Fibroblast of the aortic adventitia (primary cell): ENCODE results near the gene ZNF133. TPM values are rescaled to one million over a fixed set of nuclear protein-coding genes. Genes with fewer than 3 reads are reported as not detected.
"Not testable (repeated sequence)": the region's sequence is repeated elsewhere in the genome, so short reads cannot be mapped to it uniquely, and the experiment has no call there.

Source experiments
- DNase-seq: peaks from one replicate; pipeline ENCODE4 v3.0.0-alpha.2; 2010; ENCODE audit warnings: low read depth
- H3K4me3 ChIP-seq: 2 replicates; pipeline ENCODE4 v1.5.1; 2011; ENCODE audit warnings: low read depth, mild to moderate bottlenecking, control low read depth, low read length, moderate library complexity
- total RNA-seq: library from RNA; depleted of rRNA; stranded (reverse); fragments of >200 nt; gene quantifications from 2 replicates; pipeline ENCODE4 v1.2.3, GENCODE V29; 2012; ENCODE audit warnings: low replicate concordance
- TF ChIP-seq, protein P1 (sequence below): IDR thresholded peaks from 2 replicates; pipeline ENCODE4 v1.5.1; 2011; ENCODE audit warnings: mild to moderate bottlenecking, low read length, control low read depth, inconsistent platforms; ENCODE audit not compliant: insufficient read depth

ZNF133 gene
- total RNA-seq, result 14.6 and 22.2 TPM in 2 replicates

DNA sequence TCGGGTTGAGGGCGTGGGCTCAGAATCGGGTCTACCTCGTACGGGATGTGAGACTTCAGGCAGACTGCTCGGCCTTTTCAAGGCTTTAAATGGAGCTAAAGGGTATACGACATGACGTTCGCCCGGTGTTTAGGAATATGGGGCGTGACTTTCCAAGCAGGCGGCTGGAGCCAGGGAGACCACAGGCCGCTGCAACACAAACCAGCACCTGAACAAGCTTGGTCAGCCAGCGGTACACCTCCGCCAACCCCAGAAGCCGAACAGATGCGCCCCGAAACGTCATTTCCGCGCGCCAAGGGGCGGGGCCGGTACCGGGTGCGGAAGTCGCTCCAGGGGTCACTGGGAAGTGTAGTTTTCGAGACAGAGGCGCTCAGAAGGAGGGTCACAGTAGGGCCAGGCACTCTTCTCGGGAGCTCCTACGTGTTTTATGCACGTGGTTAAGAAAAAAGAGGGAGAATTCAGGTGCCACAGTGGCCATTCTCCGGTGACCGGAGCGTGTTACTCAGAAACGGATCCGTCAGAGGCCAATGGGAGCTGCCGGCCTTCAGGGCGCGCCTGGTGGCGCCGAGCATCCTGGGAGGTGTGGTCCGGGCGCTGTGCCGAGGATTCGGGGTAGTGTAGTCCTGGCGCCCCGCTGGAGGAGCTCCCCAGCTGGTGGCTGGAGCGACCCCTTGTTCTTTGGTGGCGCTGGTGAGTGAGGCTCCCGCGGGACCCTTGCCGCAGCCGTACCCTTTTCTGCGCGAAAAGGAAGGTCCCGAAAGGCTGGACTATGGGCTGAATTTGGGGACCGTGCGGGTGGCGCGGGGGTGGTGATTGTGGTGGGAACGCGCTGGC lies at the start of gene ZNF133:
Gene ZNF133 (plus strand): TSS at position 613 of the 834 bp plus-strand sequence. CDS start 17,160 bp downstream, outside the sequence.
- TF ChIP-seq, protein P1, sequence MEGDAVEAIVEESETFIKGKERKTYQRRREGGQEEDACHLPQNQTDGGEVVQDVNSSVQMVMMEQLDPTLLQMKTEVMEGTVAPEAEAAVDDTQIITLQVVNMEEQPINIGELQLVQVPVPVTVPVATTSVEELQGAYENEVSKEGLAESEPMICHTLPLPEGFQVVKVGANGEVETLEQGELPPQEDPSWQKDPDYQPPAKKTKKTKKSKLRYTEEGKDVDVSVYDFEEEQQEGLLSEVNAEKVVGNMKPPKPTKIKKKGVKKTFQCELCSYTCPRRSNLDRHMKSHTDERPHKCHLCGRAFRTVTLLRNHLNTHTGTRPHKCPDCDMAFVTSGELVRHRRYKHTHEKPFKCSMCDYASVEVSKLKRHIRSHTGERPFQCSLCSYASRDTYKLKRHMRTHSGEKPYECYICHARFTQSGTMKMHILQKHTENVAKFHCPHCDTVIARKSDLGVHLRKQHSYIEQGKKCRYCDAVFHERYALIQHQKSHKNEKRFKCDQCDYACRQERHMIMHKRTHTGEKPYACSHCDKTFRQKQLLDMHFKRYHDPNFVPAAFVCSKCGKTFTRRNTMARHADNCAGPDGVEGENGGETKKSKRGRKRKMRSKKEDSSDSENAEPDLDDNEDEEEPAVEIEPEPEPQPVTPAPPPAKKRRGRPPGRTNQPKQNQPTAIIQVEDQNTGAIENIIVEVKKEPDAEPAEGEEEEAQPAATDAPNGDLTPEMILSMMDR, result peak; percentile 10
- DNase-seq, result peak; percentile 92
- peak within 1 kb of the TSS; percentile 94 for H3K4me3 ChIP-seq

DNA sequence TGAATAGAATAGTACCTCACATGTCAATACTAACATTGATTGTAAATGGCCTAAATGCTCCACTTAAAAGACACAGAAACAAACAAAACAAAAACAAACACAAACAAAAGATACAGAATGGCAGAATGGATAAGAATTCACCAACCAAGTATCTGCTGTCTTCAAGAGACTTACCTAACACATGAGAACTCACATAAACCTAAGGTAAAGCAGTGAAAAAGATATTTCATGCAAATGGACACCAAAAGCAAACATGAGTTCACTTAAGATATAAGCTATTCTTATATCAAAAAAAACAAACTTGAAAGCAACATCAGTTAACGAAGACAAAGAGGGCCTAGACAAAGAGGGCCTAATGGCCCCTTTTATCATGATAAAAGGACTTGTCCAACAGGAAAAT lies 47.3 kb upstream of the ZNF133 start:
- TF ChIP-seq, protein P1, result no peak
- no peak for DNase-seq
- no peak overlapping the region for H3K4me3 ChIP-seq

DNA sequence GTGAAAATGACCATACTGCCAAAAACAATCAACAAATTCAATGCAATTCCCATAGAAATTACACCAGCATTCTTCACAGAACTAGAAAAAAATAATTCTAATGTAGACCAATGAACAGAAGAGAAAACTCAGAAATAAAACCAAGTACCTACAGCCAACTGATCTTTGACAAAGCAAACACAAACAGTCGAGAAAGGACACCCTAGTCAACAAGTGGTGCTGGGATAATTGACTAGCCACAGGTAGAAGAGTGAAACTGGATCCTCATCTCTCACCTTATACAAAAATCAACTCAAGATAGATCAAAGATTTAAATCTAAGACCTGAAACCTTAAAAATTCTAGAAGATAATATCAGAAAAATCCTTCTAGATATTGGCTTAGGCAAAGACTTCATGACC lies 44.5 kb upstream of the ZNF133 start:
- no peak for DNase-seq
- TF ChIP-seq, protein P1, result no peak

DNA sequence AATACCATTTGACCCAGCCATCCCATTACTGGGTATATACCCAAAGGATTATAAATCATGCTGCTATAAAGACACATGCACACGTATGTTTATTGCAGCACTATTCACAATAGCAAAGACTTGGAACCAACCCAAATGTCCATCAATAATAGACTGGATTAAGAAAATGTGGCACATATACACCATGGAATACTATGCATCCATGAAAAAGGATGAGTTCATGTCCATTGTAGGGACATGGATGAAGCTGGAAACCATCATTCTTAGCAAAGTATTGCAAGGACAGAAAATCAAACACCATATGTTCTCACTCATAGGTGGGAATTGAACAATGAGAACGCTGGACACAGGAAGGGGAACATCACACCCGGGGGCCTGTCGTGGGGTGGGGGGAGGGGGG lies 39.8 kb upstream of the ZNF133 start:
- not testable (repeated sequence) for DNase-seq, H3K4me3 ChIP-seq

More for the DNA sequence above, 44.5 kb upstream of the ZNF133 start:
- no peak overlapping the region for H3K4me3 ChIP-seq

DNA sequence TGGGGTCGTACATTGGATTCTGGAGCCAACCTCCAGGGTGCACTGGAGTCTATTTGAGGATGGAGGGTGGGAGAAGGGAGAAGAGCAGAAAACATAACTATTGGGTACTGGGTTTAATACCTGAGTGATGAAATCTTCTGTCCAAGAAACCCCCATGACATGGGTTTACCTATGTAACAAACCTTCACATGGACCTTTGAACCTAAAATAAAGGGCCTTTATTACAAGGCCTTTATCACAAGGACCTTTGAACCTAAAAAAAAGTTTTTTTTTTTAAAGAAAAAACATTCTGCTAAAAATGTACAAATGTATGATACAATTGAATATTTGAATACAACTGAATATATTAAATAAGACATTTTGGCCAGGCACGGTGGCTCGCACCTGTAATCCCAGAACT lies 38.1 kb upstream of the ZNF133 start:
- H3K4me3 ChIP-seq, result no peak overlapping the region
- DNase-seq, result no peak
- TF ChIP-seq, protein P1, result no peak

DNA sequence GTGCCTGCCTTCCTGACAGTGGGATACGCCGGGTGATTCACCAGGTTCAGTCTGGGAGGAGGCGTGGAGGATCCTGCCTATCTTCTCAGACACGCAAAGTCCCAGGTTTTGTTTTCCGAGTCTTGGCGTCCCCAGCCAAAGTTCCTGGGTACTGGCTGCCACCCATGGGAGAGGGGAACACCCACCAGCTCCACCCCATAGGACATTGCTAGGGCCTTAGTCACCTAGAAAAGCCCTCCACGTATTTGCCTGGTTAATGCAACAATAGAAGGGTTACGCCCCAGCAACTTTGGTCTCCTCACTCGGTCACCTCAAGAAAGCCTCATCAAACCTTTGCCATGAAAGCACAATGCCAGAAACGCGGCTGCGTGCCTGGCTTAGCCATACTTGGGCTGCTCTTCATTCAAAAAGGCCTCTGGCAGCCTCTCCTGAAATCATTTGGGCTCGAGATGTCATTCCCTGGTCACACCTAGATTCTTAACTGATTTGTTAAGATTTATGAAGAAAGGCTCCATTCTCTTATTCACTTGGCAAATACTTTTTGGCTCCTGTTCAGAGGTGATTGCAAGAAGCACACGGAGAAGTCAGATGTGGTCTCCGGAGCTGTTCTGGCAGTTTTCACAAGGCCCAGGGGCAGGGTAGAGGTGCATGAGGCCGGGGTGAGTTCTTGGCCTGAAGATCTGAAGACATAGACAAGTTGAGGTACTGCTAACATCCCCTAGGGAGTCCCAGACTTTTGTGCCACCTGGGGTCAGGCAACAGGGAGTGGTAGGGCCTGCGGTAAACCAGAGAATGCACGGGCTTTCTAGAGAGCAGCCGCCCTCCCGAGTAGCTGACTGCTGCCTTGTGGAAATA lies 35.5 kb upstream of the ZNF133 start:
- TF ChIP-seq, protein P1, result no peak
- DNase-seq, result peak; percentile 35

DNA sequence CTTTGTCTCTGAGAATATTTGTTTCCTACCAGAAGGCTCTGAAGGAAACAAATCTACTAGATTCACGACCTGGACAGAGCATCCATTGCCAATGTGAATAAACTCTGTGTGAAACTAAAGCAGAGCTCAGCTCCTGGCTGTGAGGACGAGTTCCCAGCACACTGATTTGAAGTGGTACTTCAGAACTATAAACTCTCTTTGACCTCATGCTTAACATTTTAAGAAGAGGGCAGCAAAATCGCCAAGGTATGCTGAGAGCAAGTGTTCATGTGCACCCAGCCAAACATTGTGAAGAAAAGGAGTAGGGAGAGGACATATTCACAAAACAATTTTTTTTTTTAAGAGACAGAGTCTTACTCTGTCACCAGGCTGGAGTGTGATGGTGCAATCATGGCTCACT lies 33.7 kb upstream of the ZNF133 start:
- no peak for DNase-seq

More for the DNA sequence above, 35.5 kb upstream of the ZNF133 start:
- H3K4me3 ChIP-seq, result no peak overlapping the region

More for the DNA sequence above, 33.7 kb upstream of the ZNF133 start:
- TF ChIP-seq, protein P1, result no peak
- no peak overlapping the region for H3K4me3 ChIP-seq
